ENCODE data around the gene MACO1.

DNA sequence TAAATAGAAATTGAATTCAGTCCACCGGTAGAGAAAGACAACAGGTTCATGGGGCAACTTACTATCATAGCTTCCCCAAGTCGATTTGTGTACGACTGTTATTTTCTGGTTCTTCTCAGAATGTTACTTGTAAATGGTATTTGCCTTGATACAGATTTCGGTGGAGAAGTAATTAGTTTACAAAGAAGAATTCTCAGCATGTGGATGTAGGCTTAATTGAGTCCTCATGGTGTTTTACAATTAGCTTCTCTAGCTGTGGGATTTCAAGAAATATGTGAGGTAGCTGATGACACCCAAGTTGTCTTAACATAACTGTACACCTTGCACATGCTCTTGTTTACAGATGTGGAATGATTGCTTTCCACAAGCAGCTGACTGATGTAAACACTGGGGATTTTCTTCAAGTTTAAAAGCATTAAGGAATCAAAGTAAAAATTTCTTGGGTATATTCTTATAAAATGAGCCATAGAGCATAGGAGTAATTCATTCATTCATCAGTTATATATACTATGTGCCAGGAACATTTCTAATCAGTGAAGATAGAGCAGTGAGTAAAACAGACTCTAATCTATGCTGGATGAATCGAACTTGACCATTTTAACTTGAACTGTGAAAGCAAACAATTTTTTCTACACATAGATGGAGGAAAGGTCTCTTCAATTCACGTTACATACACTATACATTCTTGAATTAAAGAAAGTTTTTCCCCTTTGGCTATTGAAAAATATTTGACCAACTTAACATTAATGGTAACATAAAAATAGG is 1.4 kb downstream of the MACO1 start:
- TF ChIP-seq, protein P1, sequence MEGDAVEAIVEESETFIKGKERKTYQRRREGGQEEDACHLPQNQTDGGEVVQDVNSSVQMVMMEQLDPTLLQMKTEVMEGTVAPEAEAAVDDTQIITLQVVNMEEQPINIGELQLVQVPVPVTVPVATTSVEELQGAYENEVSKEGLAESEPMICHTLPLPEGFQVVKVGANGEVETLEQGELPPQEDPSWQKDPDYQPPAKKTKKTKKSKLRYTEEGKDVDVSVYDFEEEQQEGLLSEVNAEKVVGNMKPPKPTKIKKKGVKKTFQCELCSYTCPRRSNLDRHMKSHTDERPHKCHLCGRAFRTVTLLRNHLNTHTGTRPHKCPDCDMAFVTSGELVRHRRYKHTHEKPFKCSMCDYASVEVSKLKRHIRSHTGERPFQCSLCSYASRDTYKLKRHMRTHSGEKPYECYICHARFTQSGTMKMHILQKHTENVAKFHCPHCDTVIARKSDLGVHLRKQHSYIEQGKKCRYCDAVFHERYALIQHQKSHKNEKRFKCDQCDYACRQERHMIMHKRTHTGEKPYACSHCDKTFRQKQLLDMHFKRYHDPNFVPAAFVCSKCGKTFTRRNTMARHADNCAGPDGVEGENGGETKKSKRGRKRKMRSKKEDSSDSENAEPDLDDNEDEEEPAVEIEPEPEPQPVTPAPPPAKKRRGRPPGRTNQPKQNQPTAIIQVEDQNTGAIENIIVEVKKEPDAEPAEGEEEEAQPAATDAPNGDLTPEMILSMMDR (IDR thresholded peaks at IDR 0.05): no peak
- TF ChIP-seq ZFX (IDR thresholded peaks at IDR 0.05; ENCODE audit: borderline replicate concordance): no peak

Measured in 22Rv1 (cell line).